Naive thymus-derived CD4-positive, alpha-beta T cell (primary cell): ENCODE data around the gene DSG2. TPM values are rescaled to one million over a fixed set of nuclear protein-coding genes. Genes with fewer than 3 reads are reported as not detected.
A peak's percentile ranks its signal among the peaks of the same experiment; 100 is the strongest.

Source experiments
- ATAC-seq: fragments of 150-1000 bp; cut with Tn5 transposase; 2 replicates; pipeline ENCODE4 v1.10.0; 2021; ENCODE audit warnings: mild to moderate bottlenecking, moderate library complexity
- CTCF ChIA-PET: fragments of 350-600 bp; sonication (Branson Sonifier 250); formaldehyde crosslinking; loops from one replicate; lab custom pipeline; 2021; ENCODE audit warnings: antibody characterized with exemption; lab: Charles Lee
- POLR2A ChIA-PET: fragments of 350-600 bp; sonication (Branson Sonifier 250); formaldehyde crosslinking; loops from one replicate; lab custom pipeline; 2021; ENCODE audit warnings: antibody characterized with exemption, inconsistent platforms; lab: Charles Lee
- DNase-seq, 9 donors: peaks; one replicate each; pipeline versions ENCODE4 v3.0.0 to v3.0.0-alpha.2; 2020 to 2022; ENCODE audit warnings: mixed read lengths in 1 of 9
- H3K27ac ChIP-seq: one replicate; pipeline ENCODE4 v1.7.0; 2013; ENCODE audit warnings: mild to moderate bottlenecking, low read depth, low read length, moderate library complexity
- H3K27me3 ChIP-seq, 2 donors: one replicate each; pipeline ENCODE4 v1.7.0; 2013; ENCODE audit warnings: low read length in 2 of 2, mild to moderate bottlenecking in 2 of 2, moderate library complexity in 2 of 2; ENCODE audit not compliant: control insufficient read depth in 2 of 2, insufficient read depth in 2 of 2
- H3K36me3 ChIP-seq, 3 experiments: 1 replicate in 2 of 3; 2 replicates in 1 of 3; pipeline ENCODE4 v1.7.0; 2013; ENCODE audit warnings: low read length in 3 of 3, mild to moderate bottlenecking in 3 of 3, moderate library complexity in 1 of 3; ENCODE audit not compliant: insufficient read depth in 3 of 3, control insufficient read depth in 2 of 3
- H3K4me1 ChIP-seq, 2 donors: one replicate each; pipeline ENCODE4 v1.7.0; 2013; ENCODE audit warnings: low read length in 2 of 2, mild to moderate bottlenecking in 2 of 2, moderate library complexity in 1 of 2; ENCODE audit not compliant: control insufficient read depth in 2 of 2, insufficient read depth in 2 of 2
- H3K4me3 ChIP-seq: 2 replicates; pipeline ENCODE4 v1.7.0; 2013; ENCODE audit warnings: mild to moderate bottlenecking, low read length
- H3K9me3 ChIP-seq, 3 experiments: 1 replicate in 2 of 3; 2 replicates in 1 of 3; pipeline ENCODE4 v1.7.0; 2013; ENCODE audit warnings: low read length in 3 of 3; ENCODE audit not compliant: control insufficient read depth in 2 of 3
- H3K27ac Mint-ChIP-seq, 9 donors: one replicate each; pipeline ENCODE4 v1.8.0; 2020 to 2022; ENCODE audit warnings: mixed read lengths in 9 of 9, mild to moderate bottlenecking in 8 of 9, moderate library complexity in 5 of 9, inconsistent platforms in 2 of 9
- H3K27me3 Mint-ChIP-seq, 5 donors: one replicate each; pipeline ENCODE4 v1.8.0; 2021 to 2022; ENCODE audit warnings: mixed read lengths in 5 of 5, mild to moderate bottlenecking in 1 of 5
- H3K36me3 Mint-ChIP-seq, 5 donors: one replicate each; pipeline ENCODE4 v1.8.0; 2020 to 2022; ENCODE audit warnings: mixed read lengths in 5 of 5, mild to moderate bottlenecking in 3 of 5, inconsistent platforms in 1 of 5
- H3K4me1 Mint-ChIP-seq, 7 donors: one replicate each; pipeline ENCODE4 v1.8.0; 2020 to 2022; ENCODE audit warnings: mixed read lengths in 7 of 7, mild to moderate bottlenecking in 3 of 7, inconsistent platforms in 1 of 7
- H3K4me3 Mint-ChIP-seq, 10 donors: one replicate each; pipeline ENCODE4 v1.8.0; 2020 to 2022; ENCODE audit warnings: mild to moderate bottlenecking in 10 of 10, mixed read lengths in 10 of 10, moderate library complexity in 6 of 10, inconsistent platforms in 2 of 10
- H3K9me3 Mint-ChIP-seq, 11 donors: one replicate each; pipeline ENCODE4 v1.8.0; 2020 to 2022; ENCODE audit warnings: mixed read lengths in 11 of 11, mild to moderate bottlenecking in 4 of 11, inconsistent platforms in 1 of 11, moderate library complexity in 1 of 11
- intact Hi-C, 2 donors: fragments of 100-400 bp; cut with micrococcal nuclease; formaldehyde crosslinking; loops; one replicate each; pipeline ENCODE4 v1.15.1; 2023
- polyA plus RNA-seq, 2 donors: library from polyadenylated mRNA; unstranded; fragments of 300-500 nt; fragmentation: Illumina TruSeq; gene quantifications; one replicate each; pipeline ENCODE4 v1.2.3, GENCODE V29; 2021
- total RNA-seq, 6 experiments: library from RNA in 5 of 6; stranded (reverse) in 5 of 6; gene quantifications; 1 replicate in 5 of 6; 2 replicates in 1 of 6; pipeline ENCODE4 v1.2.3 and lab custom pipeline; 2021 to 2026

The DSG2 gene
- total and polyA plus RNA-seq, 7 experiments from 2014 or later, result 0.13 to 0.56 (median 0.49) TPM

GRCh38 chr18:31498574-31499524 lies 872 bp downstream of the DSG2 start:
- peaks cover 0 to 4% (median 0%) of the 10 kb centered on the region in 11 donors for H3K9me3 Mint-ChIP-seq
- POLR2A ChIA-PET, result no interaction called here
- no peaks in the 10 kb centered on the region for H3K36me3 Mint-ChIP-seq
- CTCF ChIA-PET, result no interaction called here
- H3K27ac Mint-ChIP-seq, result no peak overlapping the region
- peak overlapping the region; percentile 54 to 84 (median 80) for H3K4me3 Mint-ChIP-seq
- ATAC-seq (peak; percentile 24), DNase-seq (peak in 1 of 9 donors; percentile 3)
- intact Hi-C loops, result loop anchor here in 1 of 2 donors (2.0 kb wide), 1 partner anchor 336 kb away; the partner anchor contains the start of gene DSC1
- peaks cover 0 to 6% of the 10 kb centered on the region in 2 donors for H3K27me3 ChIP-seq
- H3K4me1 Mint-ChIP-seq, result peaks cover 0 to 12% (median 8%) of the 10 kb centered on the region in 7 donors
- H3K36me3 ChIP-seq, result no peaks in the 10 kb centered on the region
- H3K27me3 Mint-ChIP-seq, result peaks cover 40 to 53% (median 50%) of the 10 kb centered on the region in 5 donors
- H3K9me3 ChIP-seq, result no peaks in the 10 kb centered on the region
- H3K4me3 ChIP-seq, result no peak overlapping the region
- no peaks in the 10 kb centered on the region for H3K4me1 ChIP-seq
- no peak overlapping the region for H3K27ac ChIP-seq

DNA sequence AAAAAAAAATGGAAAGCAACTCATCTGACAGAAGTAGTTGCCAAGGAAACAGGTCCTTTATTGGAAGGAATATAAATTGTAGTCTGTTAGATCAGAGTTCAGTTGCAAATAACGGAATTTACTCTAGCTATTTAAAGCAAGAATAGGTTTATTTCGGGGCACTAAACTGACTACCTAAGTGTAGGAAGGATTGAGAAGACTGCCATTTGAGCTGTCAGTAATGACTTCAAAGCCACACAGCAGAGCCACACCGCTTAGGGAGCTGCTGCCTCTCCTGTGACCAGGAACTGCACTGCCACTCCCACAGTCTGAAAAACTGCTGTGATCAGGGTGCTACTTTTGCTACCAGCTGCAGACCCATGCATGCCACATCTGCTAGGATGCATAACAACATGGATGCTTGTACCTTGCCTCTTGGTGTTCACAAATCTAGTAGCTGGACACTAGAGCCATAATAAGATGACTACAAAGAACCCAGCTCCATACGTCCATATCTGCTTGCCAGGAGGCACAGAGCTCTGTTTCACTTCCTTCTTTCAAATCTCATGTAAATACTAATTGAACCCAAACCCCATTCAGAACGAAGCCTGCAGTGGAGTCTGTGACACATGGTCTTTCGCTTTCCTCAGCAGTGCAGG lies 2.2 kb downstream of the DSG2 start:
- Mint-ChIP-seq H3K27me3 (peaks cover 33 to 48% (median 45%) of the 10 kb centered on the region in 5 donors), H3K4me3 (no peak overlapping the region), H3K27ac (no peak overlapping the region), H3K36me3 (no peaks in the 10 kb centered on the region), H3K9me3 (peaks cover 0 to 4% (median 0%) of the 10 kb centered on the region in 11 donors), H3K4me1 (peaks cover 0 to 12% (median 8%) of the 10 kb centered on the region in 7 donors)
- H3K27ac ChIP-seq, result no peak overlapping the region
- no peak overlapping the region for H3K4me3 ChIP-seq
- intact Hi-C loops, result no loop called here
- ChIA-PET POLR2A (no interaction called here), CTCF (no interaction called here)
- DNase-seq (no peak), ATAC-seq (no peak)
- peaks cover 0 to 6% of the 10 kb centered on the region in 2 donors for H3K27me3 ChIP-seq
- no peaks in the 10 kb centered on the region for H3K4me1 ChIP-seq
- no peaks in the 10 kb centered on the region for H3K36me3 ChIP-seq
- H3K9me3 ChIP-seq, result no peaks in the 10 kb centered on the region

GRCh38 chr18:31503011-31503410 lies 5.0 kb downstream of the DSG2 start:
- H3K27me3 Mint-ChIP-seq, result peaks cover 13 to 34% (median 26%) of the 10 kb centered on the region in 5 donors
- ChIA-PET CTCF (no interaction called here), POLR2A (no interaction called here)
- H3K4me1 Mint-ChIP-seq, result peaks cover 0 to 12% (median 8%) of the 10 kb centered on the region in 7 donors
- peaks cover 0 to 7% (median 0%) of the 10 kb centered on the region in 11 donors for H3K9me3 Mint-ChIP-seq
- Histone ChIP-seq H3K36me3 (no peaks in the 10 kb centered on the region), H3K4me1 (no peaks in the 10 kb centered on the region), H3K9me3 (no peaks in the 10 kb centered on the region), H3K27me3 (peaks cover 0 to 6% of the 10 kb centered on the region in 2 donors), H3K27ac (no peak overlapping the region), H3K4me3 (no peak overlapping the region)
- H3K4me3 Mint-ChIP-seq, result no peak overlapping the region
- no peaks in the 10 kb centered on the region for H3K36me3 Mint-ChIP-seq
- ATAC-seq, result no peak
- H3K27ac Mint-ChIP-seq, result no peak overlapping the region
- intact Hi-C loops, result no loop called here
- DNase-seq, result no peak

GRCh38 chr18:31504455-31505147 lies 6.6 kb downstream of the DSG2 start:
- no peaks in the 10 kb centered on the region for H3K36me3 ChIP-seq
- no peak overlapping the region for H3K4me3 Mint-ChIP-seq
- H3K36me3 Mint-ChIP-seq, result no peaks in the 10 kb centered on the region
- POLR2A ChIA-PET, result no interaction called here
- no peaks in the 10 kb centered on the region for H3K4me1 ChIP-seq
- intact Hi-C loops, result no loop called here
- H3K4me3 ChIP-seq, result no peak overlapping the region
- H3K9me3 Mint-ChIP-seq, result peaks cover 0 to 7% (median 0%) of the 10 kb centered on the region in 11 donors
- no peak overlapping the region for H3K27ac Mint-ChIP-seq
- no peaks in the 10 kb centered on the region for H3K4me1 Mint-ChIP-seq
- peaks cover 5 to 25% (median 13%) of the 10 kb centered on the region in 5 donors for H3K27me3 Mint-ChIP-seq
- H3K27me3 ChIP-seq, result no peaks in the 10 kb centered on the region
- no peaks in the 10 kb centered on the region for H3K9me3 ChIP-seq
- CTCF ChIA-PET, result interaction anchor here (1.0 kb wide), 1 partner anchor 505 kb away, joined by 3 read pairs; no protein-coding TSS in a partner anchor
- no peak for DNase-seq
- H3K27ac ChIP-seq, result no peak overlapping the region
- no peak for ATAC-seq

DNA sequence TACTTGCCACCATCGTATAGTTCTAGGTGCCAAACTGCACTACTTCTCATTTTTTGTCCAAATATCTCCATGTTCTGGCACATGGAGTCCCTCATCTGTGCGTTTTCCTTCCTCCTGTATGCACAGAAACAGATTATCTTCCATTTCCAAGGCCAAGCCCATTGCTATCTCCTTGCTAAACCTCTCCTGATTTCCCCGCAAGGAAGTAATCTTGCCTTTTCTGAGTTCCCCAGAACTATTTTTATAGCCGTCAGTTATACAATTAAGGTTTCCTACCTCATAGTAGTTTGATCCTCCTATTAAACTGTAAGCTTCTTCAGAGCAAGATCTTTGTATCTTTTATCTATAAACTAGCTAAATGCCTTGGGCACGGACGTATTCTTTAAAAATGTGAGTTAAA lies 7.2 kb downstream of the DSG2 start:
- Mint-ChIP-seq H3K4me3 (no peak overlapping the region), H3K9me3 (peaks cover 0 to 7% (median 0%) of the 10 kb centered on the region in 11 donors), H3K27me3 (peaks cover 5 to 25% (median 10%) of the 10 kb centered on the region in 5 donors), H3K36me3 (no peaks in the 10 kb centered on the region), H3K27ac (no peak overlapping the region), H3K4me1 (no peaks in the 10 kb centered on the region)
- no peak for DNase-seq
- Histone ChIP-seq H3K27me3 (no peaks in the 10 kb centered on the region), H3K9me3 (no peaks in the 10 kb centered on the region), H3K27ac (no peak overlapping the region), H3K4me1 (no peaks in the 10 kb centered on the region), H3K36me3 (no peaks in the 10 kb centered on the region), H3K4me3 (no peak overlapping the region)
- ChIA-PET CTCF (interaction anchor here (1.0 kb wide), 1 partner anchor 505 kb away, joined by 3 read pairs; no protein-coding TSS in a partner anchor), POLR2A (no interaction called here)
- ATAC-seq, result no peak
- intact Hi-C loops, result no loop called here

DNA sequence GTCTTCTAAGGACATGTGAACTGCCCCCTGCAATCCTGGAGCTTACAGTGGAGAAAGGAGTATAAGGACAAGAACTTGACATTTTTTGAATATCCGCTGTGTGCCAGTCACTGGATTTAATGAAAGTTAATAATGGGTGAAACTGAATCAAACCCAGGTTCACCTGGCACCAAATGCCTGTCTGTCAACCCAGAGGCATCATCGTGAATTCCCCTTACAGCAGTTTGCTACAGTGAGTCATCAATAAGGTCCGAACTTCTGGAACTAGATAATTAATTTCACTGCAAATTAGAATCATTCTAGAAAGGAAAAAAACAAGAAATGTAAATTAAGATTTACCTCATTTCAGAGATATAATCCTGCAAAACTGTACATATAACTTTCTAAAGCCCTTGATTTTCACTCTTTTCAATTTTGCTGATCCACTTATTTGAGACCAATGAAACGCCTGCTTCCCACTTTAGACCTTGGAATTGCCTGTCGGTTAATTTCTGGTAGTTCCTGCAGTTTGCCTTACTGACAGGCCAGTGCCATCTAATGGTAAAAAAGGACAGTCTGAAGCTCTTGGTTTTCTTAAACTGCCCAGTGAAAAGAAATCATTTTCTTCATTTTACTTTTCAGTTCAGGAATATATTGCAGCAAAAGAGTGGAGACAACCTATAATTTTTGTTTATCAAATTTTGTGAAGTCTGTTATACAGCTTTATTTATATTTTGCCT lies 8.2 kb downstream of the DSG2 start:
- ATAC-seq (no peak), DNase-seq (no peak)
- Mint-ChIP-seq H3K27ac (no peak overlapping the region), H3K4me3 (no peak overlapping the region), H3K9me3 (peaks cover 0 to 7% (median 0%) of the 10 kb centered on the region in 11 donors), H3K4me1 (no peaks in the 10 kb centered on the region), H3K36me3 (no peaks in the 10 kb centered on the region), H3K27me3 (peaks cover 4 to 17% (median 7%) of the 10 kb centered on the region in 5 donors)
- Histone ChIP-seq H3K27ac (no peak overlapping the region), H3K4me1 (no peaks in the 10 kb centered on the region), H3K36me3 (no peaks in the 10 kb centered on the region), H3K4me3 (no peak overlapping the region), H3K27me3 (no peaks in the 10 kb centered on the region), H3K9me3 (no peaks in the 10 kb centered on the region)
- POLR2A ChIA-PET, result no interaction called here
- intact Hi-C loops, result no loop called here
- CTCF ChIA-PET, result no interaction called here
